ENCODE results near the gene KRTCAP3. TPM values are rescaled to one million over a fixed set of nuclear protein-coding genes. Genes with fewer than 3 reads are reported as not detected.
A peak's percentile ranks its signal among the peaks of the same experiment; 100 is the strongest.

The KRTCAP3 gene
- total RNA-seq, 2 experiments from 2014 or later: 4.2 to 4.3 TPM

GRCh38 chr2:27489498-27490397 is 47.6 kb downstream of the KRTCAP3 start, which contains the start of gene IFT172:
TSS of gene IFT172 (minus strand) at chr2:27489743. CDS start at chr2:27489653, 90 bp downstream.
- Mint-ChIP-seq H3K4me3 (peak within 1 kb of the TSS; percentile 87), H3K9me3 (no peaks in the 10 kb centered on the region), H3K27ac (peak within 1 kb of the TSS; percentile 78), H3K4me1 (ENCODE audit: low read depth) (peaks cover 20% of the 10 kb centered on the region), H3K36me3 (ENCODE audit: low read depth) (no peaks in the 10 kb centered on the region), H3K27me3 (peaks cover 14% of the 10 kb centered on the region)
- POLR2A ChIA-PET: interaction anchor here (1.1 to 1.4 kb wide), 3 partner anchors 61 to 174 kb away, joined by 3 read pairs; partner anchors contain the start of genes NRBP1, SLC4A1AP and SUPT7L
- DNase-seq (peak; percentile 100), ATAC-seq (peak; percentile 98)
- TF ChIP-seq CTCF (IDR thresholded peaks at IDR 0.05): no peak
- intact Hi-C loops (cut with micrococcal nuclease): no loop called here
- CTCF ChIA-PET: interaction anchor here (0.9 kb wide), 1 partner anchor 60 kb away, joined by 3 read pairs; no protein-coding TSS in a partner anchor

- ChIA-PET CTCF (no interaction called here), POLR2A (no interaction called here)
- DNase-seq: no peak
- no peak overlapping the region for H3K27ac Mint-ChIP-seq
- H3K4me1 Mint-ChIP-seq (ENCODE audit: low read depth): peaks cover 26% of the 10 kb centered on the region
- intact Hi-C loops (cut with micrococcal nuclease): no loop called here
- no peaks in the 10 kb centered on the region for H3K9me3 Mint-ChIP-seq
- no peaks in the 10 kb centered on the region for H3K36me3 Mint-ChIP-seq (ENCODE audit: low read depth)
- no peak overlapping the region for H3K4me3 Mint-ChIP-seq
- peaks cover 36% of the 10 kb centered on the region for H3K27me3 Mint-ChIP-seq
- TF ChIP-seq CTCF (IDR thresholded peaks at IDR 0.05): no peak
- no peak for ATAC-seq
These were observed 50.4 kb downstream of the KRTCAP3 start for GRCh38 chr2:27492557-27492956.

DNA sequence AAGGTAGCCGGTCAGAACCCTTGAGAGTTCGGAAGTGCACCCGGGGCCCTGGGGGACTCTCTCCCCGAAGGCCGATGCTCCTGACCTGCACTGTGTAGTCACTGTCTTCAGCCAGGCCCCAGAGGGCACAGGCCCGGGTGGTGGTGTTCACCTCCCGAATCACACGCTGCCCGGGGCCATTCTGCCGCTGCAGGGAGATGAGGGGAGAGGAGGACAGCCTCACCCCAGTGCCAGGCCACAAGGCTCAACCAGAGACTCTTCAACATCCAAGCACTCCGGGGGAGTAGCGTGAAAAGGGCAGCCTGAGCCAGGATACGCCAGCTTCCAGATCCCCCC is 51.7 kb downstream of the KRTCAP3 start:
- no peak for ATAC-seq
- peaks cover 22% of the 10 kb centered on the region for H3K4me1 Mint-ChIP-seq (ENCODE audit: low read depth)
- intact Hi-C loops (cut with micrococcal nuclease): no loop called here
- TF ChIP-seq CTCF (IDR thresholded peaks at IDR 0.05): no peak
- POLR2A ChIA-PET: no interaction called here
- H3K27me3 Mint-ChIP-seq: peaks cover 41% of the 10 kb centered on the region
- no peak for DNase-seq
- CTCF ChIA-PET: interaction anchor here (0.8 kb wide), 1 partner anchor 215 kb away, joined by 3 read pairs; no protein-coding TSS in a partner anchor
- no peak overlapping the region for H3K27ac Mint-ChIP-seq
- no peaks in the 10 kb centered on the region for H3K9me3 Mint-ChIP-seq
- H3K36me3 Mint-ChIP-seq (ENCODE audit: low read depth): no peaks in the 10 kb centered on the region
- peak overlapping the region; percentile 51 for H3K4me3 Mint-ChIP-seq

Other genes with a start within 250 kb of the KRTCAP3 start
- 10 to 100 TPM; 62.6 to 65.2 TPM for gene ATRAID, start 230.3 kb upstream of the KRTCAP3 start, total RNA-seq
- gene SLC5A6, start 230.1 kb upstream of the KRTCAP3 start, total RNA-seq: 10 to 100 TPM; 34.9 to 37.7 TPM
- gene CAD, start 225.0 kb upstream of the KRTCAP3 start, total RNA-seq: 100 to 1,000 TPM; 125 to 127 TPM
- under 1 TPM; 0.32 to 0.43 TPM for gene SLC30A3, start 179.3 kb upstream of the KRTCAP3 start, total RNA-seq
- not detected for gene DNAJC5G, start 166.9 kb upstream of the KRTCAP3 start, total RNA-seq
- gene TRIM54, start 160.0 kb upstream of the KRTCAP3 start, total RNA-seq: under 1 TPM; 0.16 to 0.23 TPM
- 1 to 10 TPM; 2.5 to 2.7 TPM for gene UCN, start 133.9 kb upstream of the KRTCAP3 start, total RNA-seq
- gene MPV17, start 119.3 kb upstream of the KRTCAP3 start, total RNA-seq: 10 to 100 TPM; 72.3 to 85.1 TPM
- 10 to 100 TPM; 57.6 to 63.6 TPM for gene GTF3C2, start 85.6 kb upstream of the KRTCAP3 start, total RNA-seq
- 10 to 100 TPM; 29.2 to 30.4 TPM for gene EIF2B4, start 72.0 kb upstream of the KRTCAP3 start, total RNA-seq
- 10 to 100 TPM; 74.5 to 82.3 TPM for gene SNX17, start 71.8 kb upstream of the KRTCAP3 start, total RNA-seq
- gene ZNF513, start 61.6 kb upstream of the KRTCAP3 start, total RNA-seq: 1 to 10 TPM; 6.8 to 7.2 TPM
- gene PPM1G, start 32.8 kb upstream of the KRTCAP3 start, total RNA-seq: 100 to 1,000 TPM; 138 to 142 TPM
- 10 to 100 TPM; 60.5 to 62.1 TPM for gene NRBP1, start 13.8 kb upstream of the KRTCAP3 start, total RNA-seq
- 10 to 100 TPM; 12.1 to 13.2 TPM for gene IFT172, start 47.4 kb downstream of the KRTCAP3 start, total RNA-seq
- gene FNDC4, start 52.8 kb downstream of the KRTCAP3 start, total RNA-seq: not detected
- gene GCKR, start 54.5 kb downstream of the KRTCAP3 start, total RNA-seq: not detected
- 10 to 100 TPM; 29.2 to 31.5 TPM for gene ZNF512, start 140.7 kb downstream of the KRTCAP3 start, total RNA-seq
- under 1 TPM; 0.40 to 0.43 TPM for gene CCDC121, start 186.6 kb downstream of the KRTCAP3 start, total RNA-seq
- gene GPN1, start 186.7 kb downstream of the KRTCAP3 start, total RNA-seq: 10 to 100 TPM; 37.6 to 41.2 TPM
- gene SUPT7L, start 221.2 kb downstream of the KRTCAP3 start, total RNA-seq: 10 to 100 TPM; 21.8 to 22.6 TPM
- 10 to 100 TPM; 19.1 to 19.3 TPM for gene SLC4A1AP, start 221.5 kb downstream of the KRTCAP3 start, total RNA-seq